ENCODE results near the gene ZNF407.
A peak's percentile ranks its signal among the peaks of the same experiment; 100 is the strongest.

The ZNF407 gene

DNA sequence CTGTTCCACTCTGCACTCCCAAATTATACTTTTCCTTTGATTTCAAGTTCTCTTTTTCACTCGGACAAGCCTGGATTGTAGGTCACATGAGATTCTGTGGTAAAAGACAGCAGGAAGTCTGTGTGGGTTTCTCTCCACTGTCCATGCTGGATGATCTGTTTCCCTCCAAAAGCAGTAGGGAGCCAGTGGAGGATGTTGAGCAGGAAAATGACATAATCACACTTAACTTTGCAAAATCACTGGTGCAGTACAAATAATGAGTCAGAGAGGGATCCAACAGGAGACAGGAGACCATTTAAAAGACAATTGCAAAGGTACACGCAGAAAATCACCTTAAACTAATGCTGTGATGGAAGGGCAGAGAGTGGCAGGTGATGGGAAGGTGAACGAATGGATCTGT, 301.3 kb downstream of the ZNF407 start (continued):
- TF ChIP-seq, protein P1, sequence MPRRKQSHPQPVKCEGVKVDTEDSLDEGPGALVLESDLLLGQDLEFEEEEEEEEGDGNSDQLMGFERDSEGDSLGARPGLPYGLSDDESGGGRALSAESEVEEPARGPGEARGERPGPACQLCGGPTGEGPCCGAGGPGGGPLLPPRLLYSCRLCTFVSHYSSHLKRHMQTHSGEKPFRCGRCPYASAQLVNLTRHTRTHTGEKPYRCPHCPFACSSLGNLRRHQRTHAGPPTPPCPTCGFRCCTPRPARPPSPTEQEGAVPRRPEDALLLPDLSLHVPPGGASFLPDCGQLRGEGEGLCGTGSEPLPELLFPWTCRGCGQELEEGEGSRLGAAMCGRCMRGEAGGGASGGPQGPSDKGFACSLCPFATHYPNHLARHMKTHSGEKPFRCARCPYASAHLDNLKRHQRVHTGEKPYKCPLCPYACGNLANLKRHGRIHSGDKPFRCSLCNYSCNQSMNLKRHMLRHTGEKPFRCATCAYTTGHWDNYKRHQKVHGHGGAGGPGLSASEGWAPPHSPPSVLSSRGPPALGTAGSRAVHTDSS (tag by site-specific recombination; IDR thresholded peaks at IDR 0.05) = no peak
- TF ChIP-seq ZNF658 (tag by site-specific recombination; IDR thresholded peaks at IDR 0.05) (no peak), ZNF664 (tag by site-specific recombination; IDR thresholded peaks at IDR 0.05) (peak; percentile 70; the same call in 1 of the 2 replicates), CTCF (tag by site-specific recombination; IDR thresholded peaks at IDR 0.05) (no peak), ZNF76 (tag by site-specific recombination; IDR thresholded peaks at IDR 0.05; ENCODE audit: borderline replicate concordance, low read depth) (no peak), YY1 (tag by site-specific recombination; IDR thresholded peaks at IDR 0.05) (no peak), SCRT2 (tag by site-specific recombination; IDR thresholded peaks at IDR 0.05) (peak; percentile 70), ZNF510 (tag by site-specific recombination; IDR thresholded peaks at IDR 0.05; ENCODE audit: insufficient replicate concordance) (no peak), ZBTB1 (tag by site-specific recombination; IDR thresholded peaks at IDR 0.05) (no peak)

DNA sequence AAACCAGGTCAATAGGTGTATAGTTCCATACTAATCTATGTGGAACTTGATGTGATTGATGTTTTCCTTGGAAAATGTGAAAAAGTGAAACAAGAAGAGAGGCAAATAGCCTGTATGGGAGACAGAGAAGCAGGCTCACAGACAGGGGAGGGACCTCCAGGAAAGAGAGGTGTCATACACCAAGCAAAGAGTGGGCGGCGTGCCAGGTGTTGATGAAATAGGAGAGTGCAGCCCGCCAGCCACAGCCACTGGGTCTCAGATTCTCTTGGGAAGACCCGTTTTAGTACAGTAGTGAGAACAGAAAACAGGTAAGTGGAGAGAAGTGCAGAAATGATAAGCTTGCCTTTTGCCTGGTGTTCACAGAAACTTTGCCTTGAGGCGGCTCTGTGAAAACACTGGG, 301.9 kb downstream of the ZNF407 start:
- no peak overlapping the region for H3K4me3 ChIP-seq (ENCODE audit: low read depth, low read length)
- peaks cover 5% of the 10 kb centered on the region for H3K4me1 ChIP-seq (ENCODE audit: control insufficient read depth, insufficient read depth, low read length)
- TF ChIP-seq ZNF560 (tag by site-specific recombination; IDR thresholded peaks at IDR 0.05; ENCODE audit: borderline replicate concordance) = no peak
- TF ChIP-seq ZNF132 (tag by site-specific recombination; IDR thresholded peaks at IDR 0.05; ENCODE audit: borderline replicate concordance) = no peak
- peak; percentile 15; the same call in 1 of the 2 replicates for TF ChIP-seq GLIS1 (tag by site-specific recombination; IDR thresholded peaks at IDR 0.05)
- no peak overlapping the region for H3K27ac ChIP-seq (ENCODE audit: extremely low read depth, low read depth, low read length)
- CTCF ChIA-PET = no interaction called here
- H3K36me3 ChIP-seq (ENCODE audit: control insufficient read depth in 2 of 2, insufficient read depth in 1 of 2, low read length in 2 of 2) = no peaks in the 10 kb centered on the region
- H3K9me3 ChIP-seq (ENCODE audit: control insufficient read depth, insufficient read depth, low read depth, low read length) = no peaks in the 10 kb centered on the region
- POLR2A ChIA-PET = no interaction called here

GRCh38 chr18:74901362-74902146, 303.9 kb downstream of the ZNF407 start:
- Histone ChIP-seq H3K27ac (ENCODE audit: extremely low read depth, low read depth, low read length) (no peak overlapping the region), H3K4me3 (ENCODE audit: low read depth, low read length) (no peak overlapping the region), H3K36me3 (ENCODE audit: control insufficient read depth in 2 of 2, insufficient read depth in 1 of 2, low read length in 2 of 2) (no peaks in the 10 kb centered on the region), H3K4me1 (ENCODE audit: control insufficient read depth, insufficient read depth, low read length) (peaks cover 5% of the 10 kb centered on the region), H3K9me3 (ENCODE audit: control insufficient read depth, insufficient read depth, low read depth, low read length) (no peaks in the 10 kb centered on the region)
- CTCF ChIA-PET = interaction anchor here (0.5 kb wide), 1 partner anchor 342 kb away, joined by 3 read pairs; no protein-coding TSS in a partner anchor
- POLR2A ChIA-PET = no interaction called here
- TF ChIP-seq KLF16 (tag by site-specific recombination; IDR thresholded peaks at IDR 0.05) (no peak), ZNF223 (tag by site-specific recombination; IDR thresholded peaks at IDR 0.05) (no peak), BCL11A (tag by site-specific recombination; IDR thresholded peaks at IDR 0.05; ENCODE audit: low read depth) (no peak), ZNF354C (tag by site-specific recombination; IDR thresholded peaks at IDR 0.05; ENCODE audit: borderline replicate concordance, low read depth) (no peak), ZEB2 (tag by site-specific recombination; IDR thresholded peaks at IDR 0.05) (no peak), ZBTB48 (tag by site-specific recombination; IDR thresholded peaks at IDR 0.05) (no peak), SETDB1 (IDR thresholded peaks at IDR 0.05; ENCODE audit: insufficient read length, low read length) (no peak), ZNF211 (tag by site-specific recombination; IDR thresholded peaks at IDR 0.05; ENCODE audit: low read depth) (no peak), ZNF747 (tag by site-specific recombination; IDR thresholded peaks at IDR 0.05) (no peak), ZNF202 (tag by site-specific recombination; IDR thresholded peaks at IDR 0.05; ENCODE audit: borderline replicate concordance) (no peak), ZNF423 (tag by site-specific recombination; IDR thresholded peaks at IDR 0.05) (no peak), ZNF571 (tag by site-specific recombination; IDR thresholded peaks at IDR 0.05) (no peak)

All from HEK293 (cell line).